RWPE2 (cell line): ENCODE measurements around the gene PARVB.
"Not testable (repeated sequence)": the region's sequence is repeated elsewhere in the genome, so short reads cannot be mapped to it uniquely, and the experiment has no call there.

Source experiments
- ATAC-seq: fragments of 200-7000 bp; cut with Tn5 transposase; 3 replicates; pipeline ENCODE4 v1.9.1; 2021; ENCODE audit warnings: low read depth
- DNase-seq: peaks from one replicate; pipeline ENCODE4 v3.0.0-alpha.2; 2020; ENCODE audit warnings: low spot score
- H3K27ac ChIP-seq: fragments of 450-650 bp; 2 replicates; pipeline ENCODE4 v1.5.1; 2017; ENCODE audit warnings: mild to moderate bottlenecking; ENCODE audit not compliant: poor library complexity, severe bottlenecking
- H3K27me3 ChIP-seq: fragments of 250-450 bp; sonication (Bioruptor Pico); 2 replicates; pipeline ENCODE4 v1.5.1; 2021; ENCODE audit warnings: mild to moderate bottlenecking, moderate library complexity; ENCODE audit not compliant: insufficient read depth, poor library complexity, severe bottlenecking
- H3K36me3 ChIP-seq: fragments of 250-450 bp; sonication (Bioruptor Pico); 2 replicates; pipeline ENCODE4 v1.5.1; 2020; ENCODE audit warnings: low read depth, mild to moderate bottlenecking, moderate library complexity
- H3K4me1 ChIP-seq: fragments of 250-450 bp; sonication (Bioruptor Pico); 2 replicates; pipeline ENCODE4 v1.5.1; 2021; ENCODE audit warnings: mild to moderate bottlenecking, moderate library complexity; ENCODE audit not compliant: insufficient read depth, poor library complexity, severe bottlenecking
- H3K4me3 ChIP-seq: fragments of 250-450 bp; sonication (Bioruptor Pico); 2 replicates; pipeline ENCODE4 v1.5.1; 2021; ENCODE audit warnings: mild to moderate bottlenecking, moderate library complexity; ENCODE audit not compliant: severe bottlenecking
- H3K9me3 ChIP-seq: fragments of 250-450 bp; sonication (Bioruptor Pico); 2 replicates; pipeline ENCODE4 v1.5.1; 2021; ENCODE audit warnings: mild to moderate bottlenecking, moderate library complexity; ENCODE audit not compliant: severe bottlenecking
- CTCF ChIP-seq: fragments of 450-650 bp; IDR thresholded peaks from one replicate; pipeline ENCODE4 v1.5.1; 2017; ENCODE audit warnings: mild to moderate bottlenecking, moderate library complexity; ENCODE audit not compliant: poor library complexity, severe bottlenecking

Gene PARVB

GRCh38 chr22:44005524-44005923 is 18.6 kb upstream of the PARVB start:
- no peak for ATAC-seq
- no peak for DNase-seq

GRCh38 chr22:44012162-44012561 is 11.9 kb upstream of the PARVB start:
- DNase-seq: no peak
- ATAC-seq: no peak

More at GRCh38 chr22:44005524-44005923, 18.6 kb upstream of the PARVB start:
- Histone ChIP-seq H3K4me1 (no peaks in the 10 kb centered on the region), H3K27me3 (no peaks in the 10 kb centered on the region), H3K4me3 (no peak overlapping the region), H3K9me3 (no peaks in the 10 kb centered on the region), H3K27ac (no peak overlapping the region), H3K36me3 (no peaks in the 10 kb centered on the region)
- TF ChIP-seq CTCF: no peak

GRCh38 chr22:44012591-44012990 is 11.5 kb upstream of the PARVB start:
- ATAC-seq (no peak), DNase-seq (no peak)
- Histone ChIP-seq H3K4me3 (no peak overlapping the region), H3K4me1 (no peaks in the 10 kb centered on the region), H3K27ac (no peak overlapping the region), H3K36me3 (no peaks in the 10 kb centered on the region), H3K9me3 (no peaks in the 10 kb centered on the region), H3K27me3 (no peaks in the 10 kb centered on the region)
- TF ChIP-seq CTCF: no peak

More at GRCh38 chr22:44012162-44012561, 11.9 kb upstream of the PARVB start:
- Histone ChIP-seq H3K4me3 (no peak overlapping the region), H3K27me3 (no peaks in the 10 kb centered on the region), H3K9me3 (no peaks in the 10 kb centered on the region), H3K36me3 (no peaks in the 10 kb centered on the region), H3K27ac (no peak overlapping the region), H3K4me1 (no peaks in the 10 kb centered on the region)
- no peak for TF ChIP-seq CTCF

- TF ChIP-seq CTCF: no peak
- no peak for DNase-seq
- Histone ChIP-seq H3K27me3 (no peaks in the 10 kb centered on the region), H3K4me1 (no peaks in the 10 kb centered on the region), H3K27ac (no peak overlapping the region), H3K36me3 (no peaks in the 10 kb centered on the region), H3K9me3 (no peaks in the 10 kb centered on the region), H3K4me3 (no peak overlapping the region)
- ATAC-seq: no peak
Observed at GRCh38 chr22:44014241-44014640, 9.9 kb upstream of the PARVB start.

- not testable (repeated sequence) for H3K27ac ChIP-seq
Observed at GRCh38 chr22:44016586-44016985, 7.5 kb upstream of the PARVB start.

More at GRCh38 chr22:44016586-44016985, 7.5 kb upstream of the PARVB start:
- H3K4me1 ChIP-seq, H3K4me3 ChIP-seq, ATAC-seq, DNase-seq, H3K9me3 ChIP-seq, H3K27me3 ChIP-seq, H3K36me3 ChIP-seq: not testable (repeated sequence)
